K562 treated with DMSO at 1 percent for 12 hours (cell line): ENCODE results near the gene RPL35A. TPM values are rescaled to one million over a fixed set of nuclear protein-coding genes. Genes with fewer than 3 reads are reported as not detected.

Source experiments
- total RNA-seq: library from RNA; unstranded; fragments of 300-600 nt; gene quantifications from 2 replicates; pipeline ENCODE4 v1.2.3, GENCODE V29; 2022; ENCODE audit not compliant: insufficient read depth

Gene RPL35A
- 2,251 and 3,147 TPM in 2 replicates for total RNA-seq

GRCh38 chr3:197949778-197950676 lies at the start of gene RPL35A:
Gene RPL35A, plus strand, starts transcription at chr3:197950190. Its CDS starts 778 bp downstream, at chr3:197950968.

DNA sequence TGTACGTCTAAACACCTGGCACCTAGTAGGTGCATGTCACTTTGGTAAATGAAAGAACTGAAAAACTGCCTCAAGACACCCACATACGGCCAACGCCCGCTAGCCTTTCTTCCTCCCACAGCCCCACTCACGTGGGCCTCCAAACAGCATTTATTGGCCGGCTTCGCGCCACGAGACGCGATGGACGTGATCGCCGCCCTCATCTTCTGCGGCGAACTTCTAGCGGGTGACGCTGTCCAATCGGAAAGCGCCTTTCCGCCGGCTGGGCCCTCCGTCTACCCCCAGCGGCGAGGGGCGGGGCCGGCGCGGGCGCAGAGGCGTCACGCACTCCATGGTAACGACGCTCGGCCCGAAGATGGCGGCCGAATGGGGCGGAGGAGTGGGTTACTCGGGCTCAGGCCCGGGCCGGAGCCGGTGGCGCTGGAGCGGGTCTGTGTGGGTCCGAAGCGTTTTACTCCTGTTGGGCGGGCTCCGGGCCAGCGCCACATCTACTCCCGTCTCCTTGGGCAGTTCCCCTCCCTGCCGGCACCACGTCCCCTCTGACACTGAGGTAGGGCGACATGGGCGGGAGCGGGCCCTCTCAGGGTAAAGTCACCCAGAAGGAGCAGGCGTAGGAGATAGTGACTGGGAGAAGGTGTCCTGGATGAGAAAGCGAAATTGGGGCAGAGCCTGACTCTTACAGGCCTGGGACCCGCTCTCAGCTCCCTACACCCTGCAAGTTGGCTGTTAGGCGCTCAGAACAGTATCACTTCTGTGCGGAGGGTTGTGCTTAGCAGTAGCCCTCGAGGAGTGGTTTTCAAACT lies 10.1 kb downstream of the RPL35A start, which contains the start of gene LMLN:
LMLN (plus strand) TSS at position 327 of the 803 bp plus-strand sequence; CDS start at position 356, 29 bp downstream.

Other genes starting within 250 kb of the RPL35A start
- 17.4 and 40.1 TPM in 2 replicates for gene RUBCN, start 213.3 kb upstream of the RPL35A start, total RNA-seq
- gene FYTTD1, start 200.3 kb upstream of the RPL35A start, total RNA-seq: 12.0 and 37.8 TPM in 2 replicates
- gene LRCH3, start 158.9 kb upstream of the RPL35A start, total RNA-seq: 15.5 and 29.5 TPM in 2 replicates
- gene LMLN, start 10.0 kb downstream of the RPL35A start, total RNA-seq: 1.1 and 4.8 TPM in 2 replicates